ENCODE data around the gene ARPC5L.
"Not testable (repeated sequence)": the region's sequence is repeated elsewhere in the genome, so short reads cannot be mapped to it uniquely, and the experiment has no call there.

ARPC5L gene

DNA sequence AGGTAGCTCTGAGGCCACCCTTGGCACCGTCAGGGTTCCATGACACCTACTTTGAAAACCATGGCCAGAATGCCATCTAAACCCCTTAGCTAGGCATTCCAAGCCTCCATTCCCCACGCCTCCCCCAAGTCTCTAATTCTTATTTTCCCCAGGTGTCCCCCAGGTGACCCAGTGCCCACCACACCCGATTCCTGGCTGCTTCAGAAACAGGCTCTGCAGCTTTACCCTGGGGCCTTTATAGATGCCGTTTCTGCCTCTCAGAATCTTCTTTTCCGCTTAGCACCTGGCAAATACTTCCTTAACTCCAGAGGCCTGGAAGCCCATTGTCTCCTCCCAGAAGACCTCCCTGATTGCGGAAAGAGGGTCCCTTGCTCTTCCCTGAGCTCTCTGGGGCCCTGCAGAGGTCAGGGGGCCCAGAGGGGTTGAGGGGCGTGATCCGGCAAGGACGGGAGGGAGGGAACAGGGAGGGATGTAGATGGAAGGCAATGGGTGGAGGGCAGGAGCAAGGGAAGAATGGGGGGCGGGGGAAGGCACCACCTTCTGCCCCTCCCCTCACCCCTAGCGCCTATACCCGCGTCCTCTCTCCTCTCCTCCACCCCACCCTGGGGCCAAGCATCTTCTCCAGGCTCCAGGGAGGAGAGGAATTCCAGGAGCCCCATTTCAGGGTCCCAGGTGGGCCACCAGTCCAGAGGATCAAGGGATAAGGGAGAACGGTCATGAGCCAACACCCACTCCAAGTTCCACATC is 20.7 kb upstream of the ARPC5L start:
- no peak for DNase-seq

DNA sequence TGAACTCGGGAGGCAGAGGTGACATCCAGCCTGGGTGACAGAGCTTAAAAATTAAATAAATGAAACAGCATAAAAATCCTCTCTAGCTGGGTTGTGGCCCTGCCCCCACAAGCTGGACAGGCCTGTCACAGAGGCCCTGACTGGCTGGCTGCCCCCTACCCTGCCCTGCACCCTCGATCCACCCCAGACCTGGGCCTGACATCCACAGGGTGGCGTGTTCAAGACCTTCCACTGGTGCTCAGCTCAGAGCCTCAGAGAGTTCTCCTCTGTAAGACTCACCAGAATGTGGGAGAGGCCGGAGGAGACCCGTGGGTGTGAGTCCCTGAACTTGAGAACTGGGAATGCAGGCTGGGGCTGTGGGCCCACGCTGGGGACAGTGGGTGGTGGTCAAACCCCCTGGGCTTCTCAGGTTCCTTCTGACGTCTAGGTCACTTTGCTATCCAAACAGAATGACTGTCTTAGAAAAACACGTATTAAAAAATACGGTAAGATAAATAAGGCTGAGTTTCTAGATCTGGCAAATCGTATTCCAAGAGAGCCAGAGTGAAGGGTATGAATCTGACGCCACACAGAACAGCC is 18.4 kb upstream of the ARPC5L start:
- no peak for DNase-seq

DNA sequence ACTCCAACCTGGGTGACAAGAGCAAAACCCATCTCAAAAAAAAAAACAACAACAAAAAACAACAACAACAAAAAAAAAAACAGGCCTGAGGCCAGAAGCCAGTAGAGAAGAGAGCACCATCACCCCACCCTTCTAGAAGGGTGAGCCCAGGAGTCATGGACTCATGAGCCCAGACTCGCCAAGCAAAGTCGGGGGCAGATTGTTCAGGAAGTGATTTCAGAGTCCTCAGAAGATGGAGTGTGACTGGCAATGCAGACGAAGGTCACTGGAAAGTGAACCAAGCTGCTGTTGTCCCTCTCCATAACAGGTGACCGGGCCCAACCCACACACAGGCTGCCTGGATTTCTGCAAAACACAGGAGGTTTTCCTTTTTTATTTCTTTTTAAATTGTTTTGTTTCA is 17.6 kb upstream of the ARPC5L start:
- DNase-seq, result no peak

DNA sequence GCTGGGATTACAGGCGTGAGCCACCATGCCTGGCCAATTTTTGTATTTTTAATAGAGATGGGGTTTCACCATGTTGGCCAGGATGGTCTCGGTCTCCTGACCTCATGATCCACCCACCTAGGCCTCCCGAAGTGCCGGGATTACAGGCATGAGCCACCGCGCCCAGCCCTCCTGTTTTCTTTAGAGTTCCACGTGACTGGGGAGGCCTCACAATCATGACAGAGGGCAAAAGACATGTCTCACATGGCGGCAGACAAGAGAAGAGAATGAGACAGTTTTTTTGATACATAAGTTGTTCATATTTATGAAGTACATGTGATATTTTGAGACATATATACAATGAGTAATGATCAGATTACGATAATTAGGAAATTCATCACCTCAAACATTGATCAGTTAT is 15.5 kb upstream of the ARPC5L start:
- not testable (repeated sequence) for DNase-seq

DNA sequence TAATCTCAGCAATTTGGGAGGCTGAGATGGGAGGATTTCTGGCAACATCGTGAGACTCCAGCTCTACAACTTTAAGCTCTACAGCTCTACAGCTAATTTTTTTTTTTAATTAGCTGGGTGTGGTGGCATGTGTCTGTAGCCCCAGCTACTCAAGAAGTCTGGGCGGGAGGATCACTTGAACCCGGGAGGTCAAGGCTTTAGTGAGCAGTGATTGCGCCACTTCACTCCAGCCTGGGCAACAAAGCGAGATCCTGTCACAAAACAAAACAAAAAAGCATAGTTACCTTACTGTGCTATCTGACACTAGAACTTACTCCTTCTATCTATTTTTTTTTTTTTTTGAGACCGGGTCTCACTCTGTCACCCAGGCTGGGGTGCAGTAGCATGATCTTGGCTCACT is 15.0 kb upstream of the ARPC5L start:
- DNase-seq, result no peak

DNA sequence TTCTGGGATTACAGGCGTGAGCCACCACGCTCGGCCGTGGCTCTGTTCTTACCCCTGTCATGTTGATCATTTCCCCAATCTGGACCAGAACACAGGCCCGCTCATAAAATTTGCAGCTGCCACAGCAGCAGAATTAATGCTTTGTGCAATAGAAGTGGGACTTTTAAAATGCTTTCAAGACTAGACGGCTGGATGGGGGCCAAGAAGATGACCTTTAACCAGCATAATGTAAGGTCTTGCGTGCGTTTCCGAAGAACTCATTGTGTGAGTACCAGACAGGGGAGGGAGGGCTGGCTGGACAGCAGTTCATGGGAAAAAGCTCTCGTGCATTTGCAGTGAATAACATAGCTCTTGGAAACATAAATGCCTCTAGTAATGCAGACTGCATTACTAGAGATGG is 12.1 kb upstream of the ARPC5L start:
- no peak for DNase-seq

DNA sequence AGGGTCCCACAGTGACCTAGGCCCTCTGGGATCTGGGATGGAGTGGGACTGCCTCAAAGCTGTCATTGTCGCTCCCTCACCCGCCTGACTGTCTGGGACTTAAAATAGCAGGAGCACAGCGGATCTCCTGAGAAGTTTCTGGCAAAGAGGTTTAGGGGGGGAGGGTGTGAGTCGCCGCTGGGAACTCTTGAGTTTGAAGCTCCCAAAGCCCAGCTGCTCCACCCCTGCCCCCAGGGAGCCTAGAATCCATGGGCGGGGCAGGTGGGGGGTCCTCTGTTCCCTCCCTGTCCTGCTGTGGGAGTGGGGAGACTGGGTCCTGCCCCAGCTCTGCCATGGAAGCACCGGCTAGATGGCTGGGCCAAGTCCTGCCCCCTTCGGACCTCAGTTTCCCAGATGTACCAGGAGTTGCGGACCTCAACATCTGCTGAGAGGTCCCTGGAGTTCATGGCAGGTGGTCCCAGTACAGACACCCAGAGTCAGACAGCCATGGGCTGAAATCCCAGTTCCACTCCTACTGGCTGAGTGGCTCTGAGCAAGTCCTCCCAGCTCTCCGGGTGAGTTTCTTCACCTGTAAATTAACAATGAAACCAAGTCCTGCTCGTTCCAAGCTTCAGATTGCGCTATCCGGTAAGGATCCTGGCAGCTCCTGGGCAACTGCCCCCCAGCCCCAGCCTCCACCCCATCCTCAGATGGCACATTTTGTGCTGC is 9.7 kb upstream of the ARPC5L start:
- DNase-seq, result no peak

DNA sequence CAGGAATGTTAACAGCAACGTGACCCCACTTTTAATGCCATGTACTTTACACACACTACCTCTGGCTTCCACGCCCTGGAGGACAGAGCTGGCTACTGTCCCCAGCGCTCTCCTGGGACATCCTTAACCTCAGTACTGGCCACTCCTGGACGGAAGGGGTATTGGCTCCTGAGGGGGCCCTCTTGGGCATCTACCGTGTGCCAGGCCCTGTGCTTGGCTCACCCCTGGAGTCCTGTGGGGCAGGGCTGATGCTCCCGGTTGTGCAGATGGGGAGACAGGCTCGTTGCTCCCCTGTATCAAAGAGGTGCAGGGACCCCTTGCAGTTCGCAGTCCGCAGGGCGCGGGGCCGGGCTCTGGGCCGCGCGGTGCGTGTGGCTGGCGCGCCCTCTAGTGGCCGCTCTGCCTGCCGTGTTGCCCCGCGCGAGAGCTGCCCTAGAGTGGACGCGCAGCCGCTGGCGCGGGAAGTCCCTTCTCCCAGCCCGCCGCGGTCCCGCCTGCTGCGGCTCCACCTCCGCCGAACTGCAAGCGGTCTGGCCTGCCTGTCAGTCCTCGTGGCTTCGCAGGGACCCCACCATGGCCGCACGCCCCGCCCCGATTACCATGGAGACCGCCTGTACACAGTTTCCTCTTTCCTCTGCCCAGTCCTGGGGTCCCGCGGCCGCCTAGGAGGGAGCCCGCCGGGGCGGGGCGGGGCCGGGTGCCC is 8.9 kb upstream of the ARPC5L start, which contains the start of gene WDR38:
Gene WDR38, plus strand, starts transcription at position 632 of the 703 bp plus-strand sequence. CDS start 72 bp downstream, outside the sequence.
- peak; percentile 75 for DNase-seq

DNA sequence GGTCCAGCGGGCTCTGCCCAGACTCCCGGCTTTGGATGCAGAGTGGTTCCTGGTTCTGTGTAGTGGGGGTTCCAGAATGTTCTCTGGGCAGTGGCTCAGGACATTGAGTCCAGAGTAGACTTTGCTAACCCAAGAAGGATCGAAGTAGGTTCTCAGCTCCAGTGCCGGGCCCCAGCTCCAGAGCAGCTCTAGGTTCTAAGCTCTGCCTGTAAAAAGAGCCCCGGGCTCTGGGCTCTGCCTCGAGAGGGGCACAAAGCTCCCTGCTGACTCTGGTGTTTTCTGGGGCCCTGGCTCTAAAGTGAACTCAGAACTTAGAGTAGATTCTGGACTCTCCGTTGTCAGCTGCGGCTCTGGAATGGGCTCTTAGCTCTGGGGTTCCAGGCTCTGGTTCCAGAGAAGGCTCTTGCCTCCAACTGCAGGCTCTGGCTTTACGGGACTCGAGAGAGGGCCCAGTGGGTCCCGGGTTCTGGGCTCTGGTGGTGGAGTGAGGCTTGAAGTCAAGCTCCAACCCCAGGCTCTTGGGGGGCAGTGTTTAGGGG is 8.3 kb upstream of the ARPC5L start:
- no peak for DNase-seq

DNA sequence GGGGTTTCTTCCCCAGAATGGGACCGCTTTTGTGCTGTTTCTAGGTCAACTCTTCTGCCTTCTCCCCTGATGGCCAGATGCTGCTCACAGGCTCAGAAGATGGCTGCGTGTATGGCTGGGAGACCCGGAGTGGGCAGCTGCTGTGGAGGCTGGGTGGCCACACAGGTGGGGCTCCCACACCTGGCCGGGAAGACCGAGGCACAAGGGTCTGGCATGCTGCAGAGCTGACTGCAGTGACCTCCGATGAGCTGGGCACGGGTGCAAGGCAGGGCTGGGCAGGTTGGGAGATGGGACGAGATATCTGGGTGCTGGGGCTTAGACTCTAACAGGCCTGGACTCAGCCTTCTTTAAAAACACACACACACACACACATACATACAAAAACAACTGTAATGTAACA is 7.8 kb upstream of the ARPC5L start:
- no peak for DNase-seq

DNA sequence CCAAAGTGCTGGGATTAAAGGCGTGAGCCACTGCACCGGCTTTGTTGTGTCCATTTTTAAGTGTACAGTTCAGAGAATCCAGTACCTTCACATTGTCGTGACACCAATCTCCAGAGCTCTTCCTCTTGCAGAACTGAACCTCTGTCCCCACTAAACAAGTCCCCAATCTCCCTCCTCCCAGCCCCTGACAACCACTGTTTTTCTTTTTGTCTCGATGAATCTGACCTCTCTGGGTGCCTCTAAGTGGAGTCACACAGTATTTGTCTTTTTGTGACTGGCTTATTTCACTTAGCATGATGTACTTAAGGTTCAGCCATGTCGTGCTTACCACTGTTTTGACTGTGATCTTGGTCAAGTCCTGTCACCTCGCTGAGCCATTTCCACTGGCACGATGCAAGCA is 7.1 kb upstream of the ARPC5L start:
- no peak for DNase-seq

DNA sequence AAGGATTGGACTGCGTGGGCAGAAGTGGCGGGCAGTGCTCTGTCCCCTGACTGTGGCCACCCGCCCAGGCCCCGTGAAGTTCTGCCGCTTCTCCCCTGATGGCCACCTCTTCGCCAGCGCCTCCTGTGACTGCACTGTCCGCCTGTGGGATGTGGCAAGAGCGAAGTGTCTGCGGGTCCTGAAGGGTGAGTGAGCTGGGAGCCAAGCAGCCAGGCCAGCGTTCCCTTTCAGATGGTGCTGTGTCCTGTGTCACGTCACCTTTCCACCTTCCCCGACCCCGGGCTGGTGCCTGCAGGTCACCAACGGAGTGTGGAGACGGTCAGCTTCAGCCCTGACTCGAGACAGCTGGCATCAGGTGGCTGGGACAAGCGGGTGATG is 6.4 kb upstream of the ARPC5L start:
- DNase-seq, result no peak

DNA sequence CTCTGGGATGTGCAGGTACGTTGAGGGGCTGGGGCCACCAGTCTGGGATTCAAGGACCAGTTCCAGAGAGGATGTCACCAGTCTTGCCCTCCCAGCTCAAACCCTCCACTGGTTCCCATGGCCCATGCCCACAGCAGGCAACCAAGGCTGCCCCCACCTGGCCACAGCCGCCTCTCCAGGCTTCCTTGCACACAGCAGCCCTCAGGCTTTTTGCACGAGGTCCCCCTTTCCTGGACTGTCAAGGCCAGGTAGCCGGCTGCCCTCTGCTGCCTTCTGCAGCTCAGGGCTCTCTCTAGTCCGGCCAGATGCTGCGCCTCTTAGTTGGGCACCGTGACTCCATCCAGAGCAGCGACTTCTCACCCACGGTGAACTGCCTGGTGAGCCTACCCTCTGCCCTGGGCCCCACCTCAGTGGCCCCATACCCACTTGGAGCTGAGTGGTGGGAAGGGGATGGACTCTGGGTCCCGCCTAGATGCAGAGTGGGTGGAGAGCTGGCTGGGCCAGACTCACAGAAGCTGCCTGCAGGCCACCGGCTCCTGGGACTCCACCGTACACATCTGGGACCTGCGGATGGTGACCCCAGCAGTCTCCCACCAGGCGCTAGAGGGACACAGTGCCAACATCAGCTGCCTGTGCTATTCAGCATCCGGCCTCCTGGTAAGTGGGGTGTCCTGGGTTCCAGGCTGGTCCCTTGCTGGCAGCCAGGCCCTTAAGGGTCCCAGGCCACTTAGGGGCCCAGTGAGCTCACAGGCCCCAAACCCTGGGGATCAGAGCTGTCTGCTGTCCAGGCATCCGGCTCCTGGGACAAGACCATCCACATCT is 5.8 kb upstream of the ARPC5L start:
- DNase-seq, result peak; percentile 30

DNA sequence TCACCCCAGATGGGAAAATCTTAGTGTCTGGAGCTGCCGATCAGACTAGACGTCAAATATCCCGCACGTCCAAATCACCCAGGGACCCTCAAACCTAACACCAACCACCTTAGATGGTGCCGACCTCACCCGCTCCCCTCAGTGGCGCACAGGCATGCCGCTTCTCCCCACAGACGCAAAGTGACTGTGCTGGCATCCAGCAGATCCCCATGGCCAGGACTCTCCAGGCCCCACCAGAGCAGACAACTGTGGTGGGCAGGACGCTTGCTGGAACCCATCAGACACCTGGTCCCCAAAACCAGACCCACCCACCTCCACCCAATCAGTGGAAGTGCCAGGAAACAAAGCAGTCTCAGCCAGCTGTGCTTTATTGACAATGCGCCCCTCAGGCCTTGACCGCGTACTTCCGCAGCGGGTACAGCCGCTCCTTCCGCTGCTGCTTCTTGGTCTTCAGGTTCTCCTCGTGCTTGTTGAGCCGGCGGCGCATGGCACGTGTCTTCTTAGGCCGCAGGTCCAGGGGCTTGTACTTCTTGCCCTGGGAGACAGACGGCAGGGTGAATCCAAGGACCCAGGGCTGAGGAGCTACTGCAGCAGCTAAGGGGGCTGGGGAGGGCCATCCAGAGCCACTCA is 4.3 kb upstream of the ARPC5L start:
- DNase-seq, result no peak

DNA sequence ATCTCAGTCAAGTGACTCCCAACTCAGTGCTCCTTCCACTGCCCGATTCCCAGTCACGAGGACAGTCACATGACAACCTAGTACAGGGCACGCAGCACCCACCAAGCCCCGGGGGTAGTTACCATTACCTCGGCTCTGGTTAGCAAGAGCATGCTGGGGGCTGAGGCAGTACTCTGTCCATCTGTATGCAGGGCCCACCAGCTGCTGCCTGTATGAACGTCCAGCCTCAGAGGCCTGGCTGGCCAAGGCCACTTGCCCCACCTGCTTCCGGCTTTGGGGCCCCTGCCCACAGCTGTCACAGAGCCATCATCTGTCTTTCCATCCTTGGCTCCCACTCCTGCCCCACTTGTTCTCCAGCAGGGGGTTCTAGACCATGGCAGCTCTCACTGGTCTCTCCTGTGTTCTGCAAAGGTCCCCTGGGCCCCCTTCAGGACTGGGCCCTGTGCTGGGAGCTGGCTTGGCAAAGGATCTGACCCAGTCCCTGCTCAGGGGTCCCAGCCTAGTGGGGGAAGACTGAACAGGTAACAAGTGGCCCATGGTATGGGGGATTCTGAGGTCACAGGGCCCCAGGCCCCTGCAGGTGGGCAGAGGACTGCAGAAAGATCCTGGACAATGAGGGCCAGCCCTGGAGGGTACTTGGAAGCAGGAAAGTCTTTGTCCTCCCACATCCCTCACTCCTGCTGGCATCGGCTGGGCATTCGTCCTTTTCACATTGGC is 3.4 kb upstream of the ARPC5L start:
- DNase-seq, result no peak

DNA sequence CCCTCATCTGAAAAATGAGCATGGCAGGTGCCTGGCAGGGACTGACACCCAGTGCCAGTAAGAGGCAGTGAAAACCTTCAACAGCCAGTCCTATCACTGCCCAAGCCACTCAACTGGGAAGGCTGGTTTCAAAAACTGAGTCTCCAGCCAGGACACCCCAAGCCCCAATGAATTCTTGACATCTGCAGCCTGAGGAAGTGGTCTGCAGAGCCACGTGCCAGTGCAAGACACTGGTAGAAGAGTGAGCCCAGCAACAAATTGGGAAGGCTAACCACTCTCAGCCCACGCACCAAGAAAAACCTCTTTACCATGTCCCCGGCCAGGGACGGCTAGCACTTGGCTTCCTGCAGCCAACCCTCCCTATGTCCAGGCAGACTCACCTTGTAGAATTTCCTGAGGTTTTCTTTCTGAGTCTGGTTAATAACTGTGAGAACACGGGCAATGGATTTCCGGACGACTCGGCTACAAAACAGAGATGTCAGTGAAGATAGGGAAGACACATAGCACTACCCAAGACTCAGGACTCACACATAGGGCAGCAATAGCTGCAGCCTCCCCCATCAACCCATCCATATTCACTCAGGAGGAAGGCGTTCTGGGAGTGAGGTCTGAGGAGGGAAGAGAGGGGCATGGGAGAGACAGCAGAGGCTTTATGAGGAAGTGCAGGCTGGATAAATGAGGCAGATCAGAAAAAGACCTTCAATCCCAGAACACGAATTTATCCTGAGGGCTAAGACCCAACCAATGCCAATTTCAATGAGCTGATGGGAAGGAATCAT is 1.9 kb upstream of the ARPC5L start:
- no peak for DNase-seq

DNA sequence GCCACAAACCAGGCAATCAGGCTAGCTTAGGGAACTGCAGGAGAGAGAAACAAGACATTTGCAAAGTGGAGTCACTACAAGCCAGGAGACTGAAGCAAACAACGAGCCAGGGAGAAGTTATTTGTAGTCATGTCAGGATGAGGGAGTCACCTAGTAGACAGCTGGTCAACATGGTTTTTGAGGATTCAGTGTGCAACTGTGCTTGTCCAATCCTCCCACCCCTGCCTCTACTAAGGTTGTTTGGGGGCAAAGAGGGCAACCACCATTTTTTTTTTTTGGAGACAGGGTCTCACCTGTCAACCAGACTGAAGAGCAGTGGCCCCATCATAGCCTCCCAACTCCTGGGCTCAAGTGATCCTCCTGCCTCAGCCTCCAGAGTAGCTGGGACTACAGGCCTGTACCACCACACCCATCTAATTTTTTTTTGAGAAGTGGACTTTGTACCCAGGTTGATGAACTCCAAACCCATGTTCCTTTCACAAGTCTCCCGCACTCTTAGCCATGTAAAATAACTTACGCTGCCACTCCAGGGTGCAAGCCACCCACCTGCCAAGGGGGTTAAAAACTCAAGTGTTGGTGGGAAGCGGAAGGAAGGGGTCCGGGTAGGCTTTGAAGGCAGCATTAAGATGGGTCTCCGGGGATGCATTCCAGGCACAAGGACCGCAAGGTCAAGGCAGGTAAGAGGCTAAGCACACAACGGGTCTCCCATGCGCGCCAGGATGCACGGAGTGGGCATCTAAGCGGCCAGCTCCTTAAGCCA is 1.2 kb upstream of the ARPC5L start:
- no peak for DNase-seq

DNA sequence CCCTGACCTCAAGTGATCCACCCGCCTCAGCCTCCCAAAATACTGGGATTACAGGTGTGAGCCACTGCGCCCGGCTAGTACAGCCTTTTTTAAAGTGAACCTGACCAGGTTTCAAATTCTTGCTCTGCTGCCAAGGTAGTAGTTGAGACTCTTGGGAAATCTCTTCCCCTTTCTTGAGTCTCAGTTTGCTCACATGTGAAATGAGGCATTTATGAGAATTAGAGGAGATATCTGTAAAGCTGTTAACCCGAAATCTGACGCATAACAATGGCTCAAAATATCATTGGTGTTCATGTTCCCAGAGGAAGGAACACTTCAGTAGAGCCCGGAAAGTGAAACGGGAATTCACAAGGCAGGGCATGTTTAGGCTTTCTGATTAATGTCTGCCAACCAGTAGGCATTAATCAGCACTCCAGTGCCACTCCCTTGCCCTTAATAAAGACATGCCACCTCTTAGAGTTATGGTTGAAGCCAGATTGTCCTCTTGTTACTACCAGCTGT is 1.5 kb downstream of the ARPC5L start:
- no peak for DNase-seq
